HG02678 (cell line): ENCODE measurements around the gene SLC25A45.
"Not testable (repeated sequence)": the region's sequence is repeated elsewhere in the genome, so short reads cannot be mapped to it uniquely, and the experiment has no call there.

Experiments
- ATAC-seq: cut with Tn5 transposase; IDR thresholded peaks from one replicate; pipeline ENCODE4 v1.9.1; 2021; ENCODE audit warnings: mild to moderate bottlenecking, moderate library complexity; ENCODE audit not compliant: unreplicated experiment

The SLC25A45 gene

GRCh38 chr11:65421794-65422632 lies 39.6 kb upstream of the SLC25A45 start:
- ATAC-seq = peak; percentile 26

GRCh38 chr11:65420979-65421793 lies 38.7 kb upstream of the SLC25A45 start:
- ATAC-seq = no peak

- ATAC-seq = no peak
Measured at GRCh38 chr11:65420506-65420905, 38.1 kb upstream of the SLC25A45 start.

- ATAC-seq = no peak
Measured at GRCh38 chr11:65419772-65420481, 37.5 kb upstream of the SLC25A45 start.

DNA sequence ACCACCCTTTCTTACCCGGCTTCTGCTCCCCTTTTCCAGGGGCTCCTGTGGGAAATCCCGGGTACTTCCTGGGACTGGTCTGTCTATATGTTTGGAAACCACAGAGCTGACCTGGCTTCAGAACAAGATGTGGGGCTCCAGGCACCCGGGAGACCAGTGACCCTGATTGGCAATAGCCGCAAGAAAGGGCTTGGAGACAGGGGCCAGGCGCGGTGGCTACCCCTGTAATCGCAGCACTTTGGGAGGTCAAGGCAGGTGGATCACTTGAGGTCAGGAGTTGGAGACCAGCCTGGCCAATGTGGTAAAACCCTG lies 37.0 kb upstream of the SLC25A45 start:
- no peak for ATAC-seq

DNA sequence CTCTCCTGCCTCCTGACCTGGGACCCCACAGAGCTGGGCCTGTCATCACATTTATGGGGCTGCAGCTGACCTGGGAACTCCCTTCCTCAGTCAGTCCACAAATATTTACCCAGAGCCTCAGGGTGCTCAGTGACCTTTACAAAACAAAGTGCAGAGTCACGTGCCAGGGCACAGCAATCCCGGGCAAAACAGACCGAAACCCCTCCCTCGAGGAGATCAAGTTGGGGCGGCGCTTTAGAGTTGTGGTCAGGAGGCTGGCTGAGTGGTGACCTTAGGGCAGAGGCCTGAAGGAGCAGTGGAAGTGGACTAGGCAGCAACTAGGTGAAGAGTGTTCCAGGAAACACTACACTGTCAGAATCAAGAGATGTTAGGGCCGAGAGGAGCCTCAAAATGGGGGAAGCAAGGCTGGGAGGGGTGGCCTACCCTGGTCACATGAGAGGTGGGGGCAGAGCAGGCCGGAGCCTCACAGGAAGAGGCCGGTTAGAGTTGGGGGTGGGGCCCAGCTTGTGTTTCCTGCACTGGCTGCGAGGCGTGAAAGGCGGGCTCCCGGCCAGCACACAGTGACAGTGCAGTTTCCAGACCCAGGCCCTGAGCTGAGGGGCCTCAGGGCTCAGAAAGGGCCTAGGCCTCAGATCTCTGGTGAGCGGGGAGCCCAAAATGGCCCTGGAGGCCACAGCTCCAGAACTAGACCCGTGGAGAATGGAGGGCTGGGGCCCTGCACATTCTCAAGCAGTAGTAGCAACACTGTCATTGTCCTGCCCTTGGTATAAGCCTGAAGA lies 36.4 kb upstream of the SLC25A45 start:
- peak; percentile 41 for ATAC-seq

DNA sequence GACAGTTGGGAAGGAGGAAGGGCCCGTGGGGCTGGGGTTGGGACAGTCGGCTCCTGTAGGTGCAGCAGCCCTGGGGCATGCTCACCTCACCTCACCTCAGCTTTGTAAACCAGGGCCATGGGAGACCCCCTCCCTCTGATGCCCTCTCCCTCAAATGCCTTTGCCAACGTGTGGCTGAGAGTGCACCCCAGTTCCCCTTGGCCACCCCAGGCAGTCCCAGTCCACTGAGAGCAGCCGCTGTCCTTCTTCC lies 35.9 kb upstream of the SLC25A45 start:
- no peak for ATAC-seq

- ATAC-seq = no peak
Measured at GRCh38 chr11:65417702-65418430, 35.4 kb upstream of the SLC25A45 start.

- ATAC-seq = no peak
Measured at GRCh38 chr11:65416841-65417701, 34.6 kb upstream of the SLC25A45 start.

GRCh38 chr11:65416341-65416824 lies 33.9 kb upstream of the SLC25A45 start:
- peak; percentile 37 for ATAC-seq

DNA sequence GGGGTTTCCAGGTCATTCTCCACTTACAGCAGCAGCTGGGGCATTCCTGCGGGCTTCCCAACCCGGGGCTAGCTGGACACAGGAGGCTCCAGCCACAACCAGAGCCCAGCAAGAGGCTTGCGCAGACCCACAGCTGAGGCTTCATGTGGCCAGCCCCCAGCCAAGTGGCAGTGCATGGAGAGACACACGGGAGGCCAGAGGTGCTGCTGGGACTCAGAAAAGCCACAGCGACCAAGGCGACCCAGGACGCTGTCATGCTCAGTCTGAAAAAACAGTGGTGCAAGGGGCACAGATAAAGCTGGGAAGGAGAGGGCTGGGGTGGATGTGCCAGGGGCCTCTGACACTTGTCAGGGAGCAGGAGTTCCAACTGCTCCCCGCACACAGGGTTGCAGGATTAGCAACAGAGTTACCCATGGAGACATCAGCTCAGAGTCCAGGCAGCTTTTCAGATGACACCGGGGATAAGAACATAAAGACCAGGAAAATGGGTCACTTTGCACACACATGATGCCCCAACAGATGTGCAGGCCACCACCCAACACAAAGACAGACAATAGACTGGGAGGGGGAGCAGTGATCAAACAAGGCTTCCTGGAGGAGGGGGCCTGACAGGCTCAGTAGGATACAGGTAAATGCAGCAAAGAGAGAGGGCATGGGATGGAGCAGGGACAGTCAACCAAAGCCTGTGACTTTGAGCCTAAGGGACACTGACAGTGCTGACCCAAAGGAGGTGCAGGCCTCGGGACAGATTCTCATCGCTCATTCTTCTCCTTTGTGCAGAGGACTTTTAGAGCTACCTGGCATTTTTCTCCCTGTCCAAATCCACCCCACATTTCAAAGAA lies 33.3 kb upstream of the SLC25A45 start:
- no peak for ATAC-seq

- no peak for ATAC-seq
Measured at GRCh38 chr11:65414776-65415498, 32.5 kb upstream of the SLC25A45 start.

DNA sequence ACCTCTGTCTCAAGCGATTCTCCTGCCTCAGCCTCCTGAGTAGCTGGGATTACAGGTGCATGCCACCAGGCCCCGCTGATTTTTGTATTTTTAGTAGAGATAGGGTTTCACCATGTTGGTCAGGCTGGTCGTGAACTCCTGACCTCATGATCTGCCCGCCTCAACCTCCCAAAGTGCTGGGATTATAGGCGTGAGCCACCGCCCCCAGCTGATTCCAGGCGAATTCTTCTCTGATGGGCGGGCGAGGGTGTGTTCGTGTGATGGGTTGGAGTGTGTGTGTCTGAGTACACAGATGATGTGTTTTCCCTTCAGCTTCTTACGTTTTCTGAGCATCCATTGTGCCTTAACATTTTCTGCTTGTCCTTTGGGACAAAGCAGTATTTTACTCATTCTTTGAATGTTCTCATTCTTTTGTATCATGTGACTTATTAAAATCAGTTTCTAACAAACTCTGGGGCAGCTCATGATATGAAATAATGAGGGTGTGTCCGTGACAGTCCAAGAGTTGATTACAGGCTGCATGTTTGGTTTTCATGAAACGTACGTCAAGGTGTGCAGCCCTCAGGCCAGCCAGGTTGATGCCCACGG lies 30.7 kb upstream of the SLC25A45 start:
- ATAC-seq = not testable (repeated sequence)

DNA sequence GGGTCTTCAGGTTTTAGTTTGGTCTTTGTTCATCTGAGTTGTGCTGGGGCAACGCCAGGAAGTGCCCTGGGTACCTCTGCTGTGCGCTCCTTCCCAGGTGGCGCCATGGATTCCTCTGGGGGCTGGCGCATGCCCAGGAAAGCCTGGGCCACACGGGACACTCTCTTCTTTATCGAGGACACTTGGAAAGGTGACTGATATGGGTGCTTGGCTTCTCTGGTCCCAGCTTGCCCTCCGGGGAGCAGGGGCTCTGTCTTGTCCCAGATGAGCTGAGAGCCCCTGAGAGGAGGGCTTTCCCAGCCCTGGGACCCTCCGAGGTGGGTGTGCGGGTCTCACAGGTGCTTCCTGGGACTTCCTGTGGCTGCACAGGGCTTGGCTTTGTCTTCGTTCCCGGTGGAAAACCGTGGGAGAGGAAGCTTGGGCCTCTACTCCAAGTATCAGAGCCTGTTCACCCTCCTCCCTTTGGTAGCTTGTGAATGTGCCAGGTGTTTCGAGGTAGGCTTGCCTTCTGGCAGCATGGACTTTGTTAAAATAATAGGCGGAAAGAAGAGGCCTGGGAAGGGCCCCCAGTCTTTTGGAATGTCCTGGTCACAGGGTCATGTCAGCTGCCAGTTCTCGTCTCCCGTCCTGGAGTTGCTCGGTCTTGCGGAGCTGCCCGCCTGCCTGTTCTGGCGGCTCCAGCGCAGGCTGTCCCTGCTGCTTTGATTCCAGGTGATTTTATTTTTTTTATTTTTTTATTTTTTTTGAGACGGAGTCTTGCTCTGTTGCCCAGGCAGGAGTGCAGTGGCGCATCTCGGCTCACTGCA lies 30.0 kb upstream of the SLC25A45 start:
- no peak for ATAC-seq

DNA sequence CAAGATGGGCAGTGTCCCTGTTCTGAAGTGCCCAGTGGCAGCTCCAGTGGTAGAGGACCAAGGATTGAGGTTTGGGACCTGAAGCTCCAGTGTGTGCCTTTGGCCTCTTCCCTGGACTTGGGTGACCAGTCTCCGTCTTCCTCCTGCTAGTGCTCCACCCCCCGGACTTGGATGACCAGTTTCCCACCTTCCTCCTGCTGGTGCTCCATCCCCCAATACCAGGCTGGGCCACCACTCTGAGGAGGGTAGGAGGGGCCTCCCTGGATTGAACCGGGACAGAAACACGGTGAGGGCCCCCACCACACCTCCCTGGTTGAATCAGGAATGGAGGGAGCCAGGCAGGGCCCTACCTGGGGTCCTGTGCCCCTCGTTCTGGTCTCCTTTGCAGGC lies 29.2 kb upstream of the SLC25A45 start:
- ATAC-seq = no peak

DNA sequence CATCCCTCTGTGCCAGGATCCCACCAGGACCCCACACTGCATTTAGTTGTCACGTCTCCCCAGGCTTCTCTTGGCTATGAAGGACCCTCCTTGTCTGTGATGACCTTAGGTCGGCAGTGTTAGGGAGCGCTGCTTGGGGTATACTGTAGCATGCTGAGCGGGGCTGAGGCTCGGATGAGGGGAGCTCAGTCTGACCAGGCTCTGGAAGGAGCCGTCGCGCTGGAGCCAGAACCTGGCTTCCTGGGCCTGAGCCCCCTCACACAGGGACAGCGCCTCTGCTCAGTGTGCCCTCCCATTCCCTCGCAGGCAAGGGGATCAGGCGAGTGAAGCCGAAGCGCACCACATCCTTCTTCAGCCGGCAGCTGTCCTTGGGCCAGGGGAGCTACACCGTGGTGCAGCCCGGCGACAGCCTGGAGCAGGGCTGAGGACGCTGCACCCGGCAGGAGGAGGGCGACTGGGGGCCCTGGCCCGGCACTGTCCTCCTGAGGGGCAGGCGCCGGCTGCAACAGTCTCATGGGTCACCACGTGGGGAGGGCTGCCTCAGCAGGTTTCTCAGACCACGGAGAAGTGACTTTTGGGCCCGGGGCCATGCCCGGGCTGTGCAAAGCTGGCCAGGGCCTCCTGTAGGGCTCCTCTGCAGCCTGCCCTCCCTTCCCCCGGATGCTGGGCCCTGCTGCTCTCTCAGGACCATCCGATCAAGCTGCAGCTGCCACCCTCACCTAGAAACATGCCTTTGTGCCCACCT lies 28.7 kb upstream of the SLC25A45 start:
- no peak for ATAC-seq
